Muscle layer of colon (tissue), 2 donors: ENCODE data around the gene ZBTB6.

ENCODE experiments used
- H3K27ac ChIP-seq: one replicate; pipeline ENCODE4 v1.7.0; 2013; ENCODE audit warnings: low read depth, mild to moderate bottlenecking, low read length, moderate library complexity
- H3K27me3 ChIP-seq, 2 donors: one replicate each; pipeline ENCODE4 v1.7.0; 2013; ENCODE audit warnings: low read length in 2 of 2, mild to moderate bottlenecking in 2 of 2; ENCODE audit not compliant: insufficient read depth in 2 of 2, control insufficient read depth in 1 of 2
- H3K36me3 ChIP-seq: one replicate; pipeline ENCODE4 v1.7.0; 2013; ENCODE audit warnings: mild to moderate bottlenecking, low read length; ENCODE audit not compliant: insufficient read depth
- H3K4me1 ChIP-seq: one replicate; pipeline ENCODE4 v1.7.0; 2013; ENCODE audit warnings: mild to moderate bottlenecking, low read length; ENCODE audit not compliant: insufficient read depth
- H3K4me3 ChIP-seq, 2 donors: one replicate each; pipeline ENCODE4 v1.7.0; 2013; ENCODE audit warnings: low read length in 2 of 2, low read depth in 1 of 2, mild to moderate bottlenecking in 1 of 2, moderate library complexity in 1 of 2
- H3K9ac ChIP-seq: one replicate; pipeline ENCODE4 v1.7.0; 2013; ENCODE audit warnings: low read length
- H3K9me3 ChIP-seq: one replicate; pipeline ENCODE4 v1.7.0; 2013; ENCODE audit warnings: mild to moderate bottlenecking, low read length
- donor health status: abdominal sarcoma.
- donor health status: Adenocarcinoma of cecum.

Gene ZBTB6

GRCh38 chr9:122866079-122866478, 47.0 kb downstream of the ZBTB6 start:
- Histone ChIP-seq H3K9me3 (no peaks in the 10 kb centered on the region), H3K27ac (no peak overlapping the region), H3K9ac (no peak overlapping the region), H3K27me3 (no peaks in the 10 kb centered on the region), H3K4me3 (no peak overlapping the region), H3K36me3 (no peaks in the 10 kb centered on the region), H3K4me1 (no peaks in the 10 kb centered on the region)

GRCh38 chr9:122865300-122865699, 47.8 kb downstream of the ZBTB6 start:
- no peaks in the 10 kb centered on the region for H3K9me3 ChIP-seq
- no peak overlapping the region for H3K27ac ChIP-seq
- H3K36me3 ChIP-seq, result no peaks in the 10 kb centered on the region
- H3K4me1 ChIP-seq, result no peaks in the 10 kb centered on the region
- no peaks in the 10 kb centered on the region for H3K27me3 ChIP-seq
- no peak overlapping the region for H3K9ac ChIP-seq
- no peak overlapping the region for H3K4me3 ChIP-seq

DNA sequence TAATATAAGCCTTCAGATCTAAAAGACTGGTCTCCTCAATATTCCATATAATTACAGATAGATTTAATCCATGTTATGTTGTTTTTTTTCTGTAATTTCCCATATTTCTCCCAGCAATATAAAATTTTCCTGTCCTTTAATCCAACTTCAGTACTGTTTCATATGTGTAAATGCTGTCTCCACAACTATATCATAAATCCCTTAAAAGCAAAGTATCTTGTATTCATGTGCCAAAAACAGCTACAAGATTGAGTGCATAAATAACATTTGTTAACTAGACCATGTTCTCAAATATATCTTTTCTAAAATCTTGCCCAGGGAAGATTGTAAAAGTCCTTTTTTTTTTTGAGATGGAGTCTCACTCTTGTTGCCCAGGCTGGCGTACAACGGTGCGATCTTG, 49.7 kb downstream of the ZBTB6 start:
- no peaks in the 10 kb centered on the region for H3K27me3 ChIP-seq
- no peaks in the 10 kb centered on the region for H3K4me1 ChIP-seq
- no peak overlapping the region for H3K27ac ChIP-seq
- no peak overlapping the region for H3K9ac ChIP-seq
- H3K4me3 ChIP-seq, result no peak overlapping the region
- peaks cover 11% of the 10 kb centered on the region for H3K36me3 ChIP-seq
- no peaks in the 10 kb centered on the region for H3K9me3 ChIP-seq

GRCh38 chr9:122860319-122861142, 52.6 kb downstream of the ZBTB6 start:
- no peak overlapping the region for H3K9ac ChIP-seq
- H3K4me1 ChIP-seq, result no peaks in the 10 kb centered on the region
- no peak overlapping the region for H3K4me3 ChIP-seq
- H3K36me3 ChIP-seq, result peaks cover 37% of the 10 kb centered on the region
- H3K27ac ChIP-seq, result no peak overlapping the region
- no peaks in the 10 kb centered on the region for H3K9me3 ChIP-seq
- no peaks in the 10 kb centered on the region for H3K27me3 ChIP-seq
